Fibroblast of lung (primary cell): ENCODE measurements around the gene PDE9A. TPM values are rescaled to one million over a fixed set of nuclear protein-coding genes. Genes with fewer than 3 reads are reported as not detected.

ENCODE experiments used
- DNase-seq, 2 donors: peaks; one replicate each; pipeline versions ENCODE4 v3.0.0 to v3.0.0-alpha.2; 2010; ENCODE audit warnings: low read depth in 2 of 2
- H2AFZ ChIP-seq: 2 replicates; pipeline ENCODE4 v1.5.1; 2012; ENCODE audit warnings: low read length, control low read depth, inconsistent platforms
- H3K27ac ChIP-seq: 2 replicates; pipeline ENCODE4 v1.5.1; 2011; ENCODE audit warnings: low read length, control low read depth; ENCODE audit not compliant: insufficient read depth
- H3K27me3 ChIP-seq: 2 replicates; pipeline ENCODE4 v1.5.1; 2011; ENCODE audit warnings: mild to moderate bottlenecking, low read length; ENCODE audit not compliant: control insufficient read depth, insufficient read depth
- H3K36me3 ChIP-seq: 2 replicates; pipeline ENCODE4 v1.5.1; 2011; ENCODE audit warnings: low read length; ENCODE audit not compliant: control insufficient read depth, insufficient read depth
- H3K4me1 ChIP-seq: 2 replicates; pipeline ENCODE4 v1.5.1; 2011; ENCODE audit warnings: low read length; ENCODE audit not compliant: control insufficient read depth, insufficient read depth; ENCODE audit errors: extremely low read depth
- H3K4me2 ChIP-seq: 2 replicates; pipeline ENCODE4 v1.5.1; 2011; ENCODE audit warnings: low read length, control low read depth; ENCODE audit not compliant: insufficient read depth; ENCODE audit errors: extremely low read depth
- H3K4me3 ChIP-seq, 4 experiments: fragments of 200-600 bp in 1 of 4; sonication (generic) in 1 of 4; replicated peaks in 1 of 4; 2 replicates each; pipeline ENCODE4 v1.5.1; 2011 to 2016; ENCODE audit warnings: low read length in 4 of 4, low read depth in 3 of 4, mild to moderate bottlenecking in 3 of 4, control low read depth in 2 of 4, inconsistent platforms in 1 of 4, mixed read lengths in 1 of 4; ENCODE audit not compliant: insufficient read depth in 1 of 4; ENCODE audit errors: control extremely low read depth in 1 of 4
- H3K79me2 ChIP-seq: 2 replicates; pipeline ENCODE4 v1.5.1; 2012; ENCODE audit warnings: mild to moderate bottlenecking, low read length, inconsistent platforms; ENCODE audit not compliant: control insufficient read depth, insufficient read depth
- H3K9ac ChIP-seq: 2 replicates; pipeline ENCODE4 v1.5.1; 2011; ENCODE audit warnings: mild to moderate bottlenecking, low read length, control low read depth; ENCODE audit not compliant: insufficient read depth
- H3K9me3 ChIP-seq: 2 replicates; pipeline ENCODE4 v1.5.1; 2012; ENCODE audit warnings: low read depth, low read length; ENCODE audit not compliant: control insufficient read depth, insufficient read depth
- H4K20me1 ChIP-seq: 2 replicates; pipeline ENCODE4 v1.5.1; 2011; ENCODE audit warnings: low read length; ENCODE audit not compliant: control insufficient read depth, insufficient read depth; ENCODE audit errors: extremely low read depth
- EZH2 ChIP-seq: IDR thresholded peaks from 2 replicates; pipeline ENCODE4 v1.5.1; 2012; ENCODE audit warnings: low read length, control low read depth, mild to moderate bottlenecking; ENCODE audit errors: missing control alignments
- polyA plus RNA-seq, 2 donors: library from polyadenylated mRNA; depleted of rRNA in 1 of 2; stranded (reverse) in 1 of 2; unstranded in 1 of 2; fragments of >200 nt; gene quantifications; 2 replicates each; pipeline ENCODE4 v1.2.1, GENCODE V29; 2011 to 2012; ENCODE audit warnings: missing spikeins in 1 of 2
- total RNA-seq: library from RNA; depleted of rRNA; stranded (reverse); fragments of >200 nt; gene quantifications from 2 replicates; pipeline ENCODE4 v1.2.1, GENCODE V29; 2014
- TF ChIP-seq, protein P1 (sequence below), 2 donors: IDR thresholded peaks in 1 of 2; conservative IDR thresholded peaks in 1 of 2; 1 replicate in 1 of 2; 2 replicates in 1 of 2; pipeline ENCODE4 v1.5.1; 2011 to 2012; ENCODE audit warnings: low read length in 2 of 2, control low read depth in 1 of 2, inconsistent platforms in 1 of 2, low read depth in 1 of 2, mild to moderate bottlenecking in 1 of 2

The PDE9A gene
- total and polyA plus RNA-seq, 2 donors (not counting 1 experiment from before 2014, with no cell fraction given), result 1.8 to 4.4 TPM

DNA sequence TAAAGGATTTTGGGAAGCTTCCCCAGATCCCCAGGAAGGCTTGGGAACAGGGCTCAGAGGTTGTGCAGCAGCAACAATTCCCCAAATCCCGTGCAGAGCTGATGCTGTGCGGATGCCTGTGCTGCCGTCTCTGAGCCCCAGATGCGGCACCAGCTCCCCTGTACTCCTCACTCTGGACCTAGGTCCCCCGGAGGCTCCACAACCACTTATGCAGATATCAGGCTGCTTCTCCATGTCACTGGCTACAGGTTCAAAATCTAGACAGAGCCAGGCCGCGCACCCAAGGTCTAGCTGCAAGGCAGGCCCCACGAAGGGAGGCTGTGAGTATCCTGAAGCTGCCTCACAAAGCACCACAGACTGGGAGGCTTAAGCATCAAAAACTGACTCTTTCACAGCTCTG, 81.6 kb downstream of the PDE9A start:
- H3K79me2 ChIP-seq, result no peaks in the 10 kb centered on the region
- H4K20me1 ChIP-seq, result no peaks in the 10 kb centered on the region
- no peaks in the 10 kb centered on the region for H3K36me3 ChIP-seq
- H3K9ac ChIP-seq, result no peak overlapping the region
- no peak overlapping the region for H3K4me2 ChIP-seq
- no peaks in the 10 kb centered on the region for H3K4me1 ChIP-seq
- H3K27ac ChIP-seq, result no peak overlapping the region
- H3K4me3 ChIP-seq, result no peak overlapping the region
- no peaks in the 10 kb centered on the region for H3K27me3 ChIP-seq
- H3K9me3 ChIP-seq, result no peaks in the 10 kb centered on the region
- no peak for DNase-seq
- TF ChIP-seq, protein P1, sequence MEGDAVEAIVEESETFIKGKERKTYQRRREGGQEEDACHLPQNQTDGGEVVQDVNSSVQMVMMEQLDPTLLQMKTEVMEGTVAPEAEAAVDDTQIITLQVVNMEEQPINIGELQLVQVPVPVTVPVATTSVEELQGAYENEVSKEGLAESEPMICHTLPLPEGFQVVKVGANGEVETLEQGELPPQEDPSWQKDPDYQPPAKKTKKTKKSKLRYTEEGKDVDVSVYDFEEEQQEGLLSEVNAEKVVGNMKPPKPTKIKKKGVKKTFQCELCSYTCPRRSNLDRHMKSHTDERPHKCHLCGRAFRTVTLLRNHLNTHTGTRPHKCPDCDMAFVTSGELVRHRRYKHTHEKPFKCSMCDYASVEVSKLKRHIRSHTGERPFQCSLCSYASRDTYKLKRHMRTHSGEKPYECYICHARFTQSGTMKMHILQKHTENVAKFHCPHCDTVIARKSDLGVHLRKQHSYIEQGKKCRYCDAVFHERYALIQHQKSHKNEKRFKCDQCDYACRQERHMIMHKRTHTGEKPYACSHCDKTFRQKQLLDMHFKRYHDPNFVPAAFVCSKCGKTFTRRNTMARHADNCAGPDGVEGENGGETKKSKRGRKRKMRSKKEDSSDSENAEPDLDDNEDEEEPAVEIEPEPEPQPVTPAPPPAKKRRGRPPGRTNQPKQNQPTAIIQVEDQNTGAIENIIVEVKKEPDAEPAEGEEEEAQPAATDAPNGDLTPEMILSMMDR (conservative IDR thresholded peaks at IDR 0.05 in 1 of 2, IDR thresholded peaks at IDR 0.05 in 1 of 2; ENCODE audit: low read depth in 1 of 2, low read length in 2 of 2), result no peak
- TF ChIP-seq EZH2, result no peak
- no peak overlapping the region for H2AFZ ChIP-seq

DNA sequence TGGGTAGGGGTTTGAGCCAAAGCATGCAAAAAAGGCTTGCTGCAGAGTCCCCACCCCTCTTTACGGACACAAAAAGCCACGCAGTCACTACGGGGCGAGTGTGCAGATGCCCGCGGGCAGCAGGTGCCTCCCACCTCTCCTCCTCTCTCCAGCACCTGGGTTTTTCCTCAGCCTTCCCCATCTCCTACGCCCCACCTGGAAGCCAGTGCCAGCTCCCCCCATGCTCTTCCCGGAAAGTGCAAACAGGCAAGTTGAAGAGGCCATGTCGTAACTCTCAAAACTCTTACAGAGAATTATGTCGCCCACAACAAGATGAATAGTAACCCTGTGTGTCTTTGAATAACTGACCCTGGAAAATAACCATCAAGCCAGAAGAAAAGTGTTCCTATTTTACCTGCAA, 82.5 kb downstream of the PDE9A start:
- H2AFZ ChIP-seq, result no peak overlapping the region
- H3K9ac ChIP-seq, result no peak overlapping the region
- no peak for TF ChIP-seq EZH2
- TF ChIP-seq, protein P1 (conservative IDR thresholded peaks at IDR 0.05 in 1 of 2, IDR thresholded peaks at IDR 0.05 in 1 of 2; ENCODE audit: low read depth in 1 of 2, low read length in 2 of 2), result no peak
- no peak overlapping the region for H3K4me2 ChIP-seq
- no peaks in the 10 kb centered on the region for H3K4me1 ChIP-seq
- DNase-seq, result no peak
- H3K9me3 ChIP-seq, result no peaks in the 10 kb centered on the region
- H3K4me3 ChIP-seq, result no peak overlapping the region
- no peaks in the 10 kb centered on the region for H3K79me2 ChIP-seq
- H3K27me3 ChIP-seq, result no peaks in the 10 kb centered on the region
- H3K27ac ChIP-seq, result no peak overlapping the region
- H4K20me1 ChIP-seq, result no peaks in the 10 kb centered on the region
- no peaks in the 10 kb centered on the region for H3K36me3 ChIP-seq

DNA sequence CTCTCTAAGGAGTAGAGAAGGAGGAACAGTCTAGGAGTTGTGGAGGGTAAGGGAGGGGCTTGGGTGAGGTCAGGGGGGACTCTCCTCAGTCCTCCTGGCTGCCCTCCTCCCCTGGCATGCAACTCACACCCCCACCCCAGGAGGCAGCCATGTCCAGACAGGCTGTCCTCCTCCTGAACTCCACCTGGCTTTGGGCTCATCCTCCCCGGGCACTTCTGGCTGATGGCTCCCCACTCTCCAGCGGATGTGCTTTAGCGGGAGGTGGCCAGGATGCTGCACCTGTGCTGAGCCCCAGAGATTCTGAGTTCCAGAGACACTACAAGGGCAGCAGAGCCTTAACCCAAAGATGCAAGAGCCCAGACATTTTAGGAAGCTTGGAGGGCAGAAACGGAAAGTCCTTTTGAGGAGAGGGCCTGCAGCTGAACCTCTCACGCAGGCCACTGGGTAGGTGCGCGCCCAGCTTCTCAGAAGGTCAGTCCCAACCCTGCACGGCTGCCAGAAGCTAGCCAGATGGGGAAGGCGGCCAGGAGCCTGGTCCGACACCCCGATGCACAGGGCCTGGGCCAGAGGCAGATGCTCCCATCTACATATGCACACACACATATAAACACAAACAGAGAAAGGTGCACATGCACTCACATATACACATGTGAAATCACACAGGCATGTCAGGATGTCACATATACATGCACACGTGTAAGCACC, 83.4 kb downstream of the PDE9A start:
- H3K36me3 ChIP-seq, result no peaks in the 10 kb centered on the region
- H3K9me3 ChIP-seq, result no peaks in the 10 kb centered on the region
- TF ChIP-seq EZH2, result no peak
- TF ChIP-seq, protein P1 (conservative IDR thresholded peaks at IDR 0.05 in 1 of 2, IDR thresholded peaks at IDR 0.05 in 1 of 2; ENCODE audit: low read depth in 1 of 2, low read length in 2 of 2), result no peak
- H3K27ac ChIP-seq, result no peak overlapping the region
- no peaks in the 10 kb centered on the region for H3K27me3 ChIP-seq
- H3K79me2 ChIP-seq, result no peaks in the 10 kb centered on the region
- H4K20me1 ChIP-seq, result no peaks in the 10 kb centered on the region
- no peak overlapping the region for H3K4me3 ChIP-seq
- no peak overlapping the region for H3K9ac ChIP-seq
- H3K4me1 ChIP-seq, result no peaks in the 10 kb centered on the region
- DNase-seq, result no peak
- no peak overlapping the region for H3K4me2 ChIP-seq
- no peak overlapping the region for H2AFZ ChIP-seq
